ENCODE results near the gene BUD23.
"Not testable (repeated sequence)": the region's sequence is repeated elsewhere in the genome, so short reads cannot be mapped to it uniquely, and the experiment has no call there.

BUD23 gene

GRCh38 chr7:73683056-73683787, at the start of gene BUD23, which contains the start of gene DNAJC30:
Gene BUD23 (plus strand): TSS chr7:73683597. CDS start chr7:73683626, 29 bp downstream.
Gene DNAJC30 (minus strand): TSS chr7:73683453. CDS start chr7:73683423, 30 bp downstream.
- DNase-seq = peak; percentile 98

- no peak for DNase-seq
Measured at GRCh38 chr7:73633844-73634243, 49.6 kb upstream of the BUD23 start.

- no peak for DNase-seq
Measured at GRCh38 chr7:73635428-73636200, 47.8 kb upstream of the BUD23 start.

- DNase-seq = no peak
Measured at GRCh38 chr7:73638911-73639310, 44.5 kb upstream of the BUD23 start.

GRCh38 chr7:73642834-73643233, 40.6 kb upstream of the BUD23 start:
- no peak for DNase-seq

GRCh38 chr7:73644688-73645286, 38.6 kb upstream of the BUD23 start:
- DNase-seq = no peak

- DNase-seq = no peak
Measured at GRCh38 chr7:73645643-73646174, 37.7 kb upstream of the BUD23 start.

- DNase-seq = no peak
Measured at GRCh38 chr7:73646785-73647724, 36.3 kb upstream of the BUD23 start.

GRCh38 chr7:73647725-73648592, 35.4 kb upstream of the BUD23 start:
- peak; percentile 31 to 40 for DNase-seq

GRCh38 chr7:73648593-73649332, 34.6 kb upstream of the BUD23 start:
- no peak for DNase-seq

GRCh38 chr7:73649576-73649975, 33.8 kb upstream of the BUD23 start:
- no peak for DNase-seq

- no peak for DNase-seq
Measured at GRCh38 chr7:73650524-73650923, 32.9 kb upstream of the BUD23 start.

GRCh38 chr7:73652541-73652949, 30.9 kb upstream of the BUD23 start:
- DNase-seq = no peak

GRCh38 chr7:73655309-73655708, 28.1 kb upstream of the BUD23 start:
- not testable (repeated sequence) for DNase-seq

- DNase-seq = no peak
Measured at GRCh38 chr7:73659983-73660382, 23.4 kb upstream of the BUD23 start.

GRCh38 chr7:73660594-73660993, 22.8 kb upstream of the BUD23 start:
- DNase-seq = not testable (repeated sequence)

- no peak for DNase-seq
Measured at GRCh38 chr7:73663033-73663432, 20.4 kb upstream of the BUD23 start.

GRCh38 chr7:73667344-73668102, 15.9 kb upstream of the BUD23 start, which contains the start of gene VPS37D:
Gene VPS37D (plus strand): TSS chr7:73667831. CDS start chr7:73667959, 128 bp downstream.
- DNase-seq = peak; percentile 93

- DNase-seq = no peak
Measured at GRCh38 chr7:73668103-73668885, 15.1 kb upstream of the BUD23 start.
